ENCODE measurements around the gene SORCS2.

GRCh38 chr4:7512428-7512827 lies 320.1 kb downstream of the SORCS2 start:
- TF ChIP-seq CTCF (IDR thresholded peaks at IDR 0.05) (no peak), POLR2A (IDR thresholded peaks at IDR 0.05) (no peak)
